Heart left ventricle (tissue), 13 donors: Measurements from ENCODE around the gene ALPG.
"Not testable (repeated sequence)": the region's sequence is repeated elsewhere in the genome, so short reads cannot be mapped to it uniquely, and the experiment has no call there.

Experiments used
- POLR2A ChIP-seq, 2 donors: fragments of 450-650 bp; IDR thresholded peaks; one replicate each; pipeline ENCODE4 v1.6.1; 2017; ENCODE audit warnings: antibody characterized with exemption in 2 of 2, mild to moderate bottlenecking in 2 of 2, moderate library complexity in 2 of 2
- TF ChIP-seq, protein P1 (sequence below), 12 donors: fragments of 200-600 bp; sonication (generic) in 4 of 12; IDR thresholded peaks; one replicate each; pipeline versions ENCODE4 v1.5.0 to v1.8.0; 2018 to 2022; ENCODE audit warnings: antibody characterized with exemption in 12 of 12, mild to moderate bottlenecking in 5 of 12
- donor health status: ischemic (EF 13 %, LVEDD 7.1; RV severe dilation, severe dysfunction).
- donor health status: DM: no; HTN: yes; CAD: no.
- donor health status: DM: no; HTN: no; CAD: no.
- donor health status: ischemic (EF 25% LVEDD 6.9; RV normal size, moderate dysfunction).
- donor health status: ischemic (EF 25% LVEDD 5.7; RV mildly dilated, moderate dysfunction).
- donor health status: ischemic (EF 35%, LVEDD 5.7; RV mildly dilated, moderate dysfunction).
- donor health status: nonischemic (EF 11% LVEDD 7.7; RV severe dilation, severe dysfunction).
- donor health status: DM: yes; HTN: yes; CAD: no.
- donor health status: PGD.
- donor health status: ischemic (EF 29% LVEDD 5.4; RV normal size, mild dysfunction).
- donor health status: nonischemic (EF 23%, LVEDD 6.1; RV moderate dilation, normal function).

DNA sequence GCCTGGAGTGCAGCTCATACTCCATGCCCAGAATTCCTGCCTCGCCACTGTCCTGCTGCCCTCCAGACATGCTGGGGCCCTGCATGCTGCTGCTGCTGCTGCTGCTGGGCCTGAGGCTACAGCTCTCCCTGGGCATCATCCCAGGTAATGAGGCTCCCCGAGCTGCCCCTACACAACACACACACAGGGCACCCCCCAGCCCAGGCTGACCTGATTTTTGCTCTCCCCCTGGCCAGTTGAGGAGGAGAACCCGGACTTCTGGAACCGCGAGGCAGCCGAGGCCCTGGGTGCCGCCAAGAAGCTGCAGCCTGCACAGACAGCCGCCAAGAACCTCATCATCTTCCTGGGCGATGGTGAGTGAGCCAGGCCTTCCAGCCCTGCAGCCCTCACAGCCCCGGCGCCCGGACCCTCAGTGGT, 27.9 kb upstream of the ALPG start, which contains the start of gene ALPP:
- TF ChIP-seq, protein P1, sequence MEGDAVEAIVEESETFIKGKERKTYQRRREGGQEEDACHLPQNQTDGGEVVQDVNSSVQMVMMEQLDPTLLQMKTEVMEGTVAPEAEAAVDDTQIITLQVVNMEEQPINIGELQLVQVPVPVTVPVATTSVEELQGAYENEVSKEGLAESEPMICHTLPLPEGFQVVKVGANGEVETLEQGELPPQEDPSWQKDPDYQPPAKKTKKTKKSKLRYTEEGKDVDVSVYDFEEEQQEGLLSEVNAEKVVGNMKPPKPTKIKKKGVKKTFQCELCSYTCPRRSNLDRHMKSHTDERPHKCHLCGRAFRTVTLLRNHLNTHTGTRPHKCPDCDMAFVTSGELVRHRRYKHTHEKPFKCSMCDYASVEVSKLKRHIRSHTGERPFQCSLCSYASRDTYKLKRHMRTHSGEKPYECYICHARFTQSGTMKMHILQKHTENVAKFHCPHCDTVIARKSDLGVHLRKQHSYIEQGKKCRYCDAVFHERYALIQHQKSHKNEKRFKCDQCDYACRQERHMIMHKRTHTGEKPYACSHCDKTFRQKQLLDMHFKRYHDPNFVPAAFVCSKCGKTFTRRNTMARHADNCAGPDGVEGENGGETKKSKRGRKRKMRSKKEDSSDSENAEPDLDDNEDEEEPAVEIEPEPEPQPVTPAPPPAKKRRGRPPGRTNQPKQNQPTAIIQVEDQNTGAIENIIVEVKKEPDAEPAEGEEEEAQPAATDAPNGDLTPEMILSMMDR (IDR thresholded peaks at IDR 0.05): not testable (repeated sequence)
- TF ChIP-seq POLR2A (IDR thresholded peaks at IDR 0.05): not testable (repeated sequence)
